ENCODE results near the gene RFTN1. TPM values are rescaled to one million over a fixed set of nuclear protein-coding genes. Genes with fewer than 3 reads are reported as not detected.

Gene RFTN1
- total and polyA plus RNA-seq, 2 experiments from 2014 or later, result 3.3 to 7.2 TPM

- no peak for TF ChIP-seq REST (IDR thresholded peaks at IDR 0.05; ENCODE audit: unreplicated experiment)
- TF ChIP-seq ETS1 (IDR thresholded peaks at IDR 0.05), result no peak
Measured at GRCh38 chr3:16536344-16536663, 22.8 kb upstream of the RFTN1 start (continued).

GRCh38 chr3:16534640-16535262, 21.3 kb upstream of the RFTN1 start:
- Mint-ChIP-seq H3K9me3 (peaks cover 3% of the 10 kb centered on the region; the same call in 1 of the 3 replicates), H3K4me1 (peaks cover 39% of the 10 kb centered on the region), H3K4me3 (no peak overlapping the region), H3K36me3 (ENCODE audit: low read depth) (no peaks in the 10 kb centered on the region), H3K27me3 (ENCODE audit: insufficient read depth, low read depth, poor library complexity) (peaks cover 13% of the 10 kb centered on the region), H3K27ac (no peak overlapping the region)
- DNase-seq (ENCODE audit: low spot score) (no peak), ATAC-seq (no peak)
- TF ChIP-seq ZNF114 (CRISPR knock-in tag; IDR thresholded peaks at IDR 0.05), result no peak
- TF ChIP-seq EZH2phosphoT487 (IDR thresholded peaks at IDR 0.05; ENCODE audit: unreplicated experiment), result no peak
- no peak for TF ChIP-seq ETS1 (IDR thresholded peaks at IDR 0.05)
- no peak for TF ChIP-seq EZH2 (IDR thresholded peaks at IDR 0.05; ENCODE audit: low read depth, unreplicated experiment)
- H3F3A ChIP-seq (replicated peaks; ENCODE audit: low read depth), result peaks cover 17% of the 10 kb centered on the region; the same call in 1 of the 2 replicates
- H3K4me1 ChIP-seq (ENCODE audit: insufficient read depth), result peaks cover 27% of the 10 kb centered on the region
- no peaks in the 10 kb centered on the region for H4K20me1 ChIP-seq (replicated peaks; ENCODE audit: insufficient read depth)
- no peaks in the 10 kb centered on the region for H3K79me2 ChIP-seq (replicated peaks; ENCODE audit: insufficient read depth)
- peak overlapping the region; percentile 0; the same call in 1 of the 2 replicates for H3K4me2 ChIP-seq
- no peaks in the 10 kb centered on the region for H3K9me2 ChIP-seq (ENCODE audit: insufficient read depth)
- no peaks in the 10 kb centered on the region for H3K36me3 ChIP-seq (ENCODE audit: insufficient read depth)
- H3K27ac ChIP-seq (ENCODE audit: low read depth), result peak overlapping the region; percentile 72
- no peak overlapping the region for H2AFZ ChIP-seq
- no peaks in the 10 kb centered on the region for H3K27me3 ChIP-seq (ENCODE audit: insufficient read depth)
- H3K4me3 ChIP-seq, result no peak overlapping the region

Measured in GM23338 (cell line).